ENCODE data around the gene RASSF1.
"Not testable (repeated sequence)": the region's sequence is repeated elsewhere in the genome, so short reads cannot be mapped to it uniquely, and the experiment has no call there.

Gene RASSF1

DNA sequence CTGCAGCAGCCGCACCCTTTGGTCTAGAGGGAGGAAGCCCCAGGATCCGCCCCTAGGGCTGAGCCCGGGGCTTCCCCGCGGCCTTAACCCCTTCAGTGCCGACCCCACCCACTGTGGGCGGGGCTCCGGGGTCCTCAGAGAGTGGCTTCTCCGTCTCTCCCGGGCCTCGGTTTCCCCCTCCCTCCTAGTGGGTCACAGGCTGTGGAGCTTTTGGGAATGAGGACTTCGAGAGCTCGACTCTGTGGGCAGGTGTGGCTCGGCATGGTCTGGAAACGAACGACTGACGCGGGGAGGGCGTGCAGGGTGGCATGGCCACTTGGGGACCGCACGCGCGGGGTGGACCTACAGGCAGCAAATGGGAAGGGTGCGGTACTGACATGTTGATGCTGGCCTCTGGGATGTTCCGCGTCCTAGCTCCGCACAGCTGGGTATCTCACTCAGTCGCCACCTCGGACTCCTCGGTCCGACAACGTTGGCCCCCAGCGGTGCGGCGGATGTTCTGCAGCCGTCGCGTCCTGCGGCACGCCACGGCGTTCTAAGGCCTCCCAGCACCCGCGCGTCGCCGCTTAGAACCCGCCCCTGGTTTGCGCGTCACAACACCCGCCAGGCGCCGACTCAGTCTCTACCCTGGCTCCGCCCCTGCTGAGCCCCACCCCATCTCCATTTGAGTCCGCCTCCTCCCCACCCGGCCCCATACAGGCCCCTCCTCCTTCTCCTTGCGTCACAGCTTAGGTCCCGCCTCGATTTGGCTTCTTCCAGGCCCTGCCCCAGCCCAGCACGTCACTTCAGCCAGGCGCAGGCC, 41.6 kb downstream of the RASSF1 start, which contains the start of the genes HYAL3 and NAA80:
Gene HYAL3, minus strand, starts transcription at position 570 of the 802 bp plus-strand sequence. CDS start 3,803 bp downstream, outside the sequence.
Gene NAA80, minus strand, starts transcription at position 570 of the 802 bp plus-strand sequence. CDS start 1,942 bp downstream, outside the sequence.
- peak; percentile 98 to 99 for DNase-seq

DNA sequence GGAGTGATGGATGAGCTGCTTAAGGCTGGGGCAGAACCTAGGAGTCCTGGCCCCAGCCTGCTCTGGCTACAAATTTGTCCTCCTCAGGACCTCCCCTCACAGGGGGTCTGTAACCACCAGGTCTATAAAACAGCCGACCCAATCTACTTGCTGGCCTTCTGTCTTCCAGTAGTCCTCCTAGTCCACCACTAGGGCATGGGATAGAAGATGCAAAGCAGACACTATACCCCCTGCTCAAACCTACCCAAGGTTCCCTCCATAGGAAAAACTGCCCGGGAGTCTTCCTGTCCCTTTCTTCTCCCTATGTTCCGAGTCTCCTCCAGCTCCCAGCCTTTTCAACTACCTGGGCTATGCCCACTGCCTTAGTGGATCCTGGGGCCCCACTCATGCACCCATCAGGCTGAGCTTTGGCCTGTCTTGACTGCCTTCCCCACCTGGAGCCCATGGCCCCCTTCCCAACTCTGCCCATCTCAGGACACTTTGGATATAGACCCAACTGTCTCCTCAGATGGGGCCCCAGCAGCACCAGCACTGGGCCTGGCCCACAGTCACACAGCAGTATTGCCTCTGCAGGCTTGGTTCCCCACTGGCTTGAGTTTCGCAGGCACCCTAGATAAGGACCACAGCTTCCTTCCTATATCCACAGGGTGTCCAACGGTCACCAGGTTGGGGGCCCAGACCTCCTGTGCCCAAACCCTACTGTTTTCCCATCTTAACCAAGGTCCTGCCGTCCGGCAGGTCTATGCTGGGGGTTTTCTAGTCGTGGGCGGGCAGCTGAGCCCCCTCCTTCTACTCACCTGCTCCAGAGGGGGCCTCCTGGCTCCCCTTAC, 42.5 kb downstream of the RASSF1 start:
- no peak for DNase-seq

DNA sequence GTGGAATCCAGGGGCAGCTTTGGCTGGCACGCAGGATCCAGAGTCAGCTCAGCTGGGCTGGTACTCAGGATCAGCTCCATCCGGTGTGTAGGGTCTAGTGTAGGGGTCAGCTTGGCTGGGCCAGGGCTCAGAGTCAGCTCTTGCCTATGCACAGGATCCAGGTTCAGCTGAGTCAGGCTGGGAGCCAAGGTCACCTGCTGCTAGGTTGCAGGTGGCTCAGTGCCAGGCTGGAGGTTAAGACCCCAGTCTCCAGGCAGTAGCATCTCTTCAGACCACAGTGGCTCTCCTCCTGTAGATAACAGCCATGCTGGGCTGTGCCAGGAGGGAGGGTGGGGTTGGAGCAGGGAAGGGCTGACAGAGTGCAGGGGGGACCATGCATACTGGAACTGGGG, 43.3 kb downstream of the RASSF1 start:
- DNase-seq, result no peak

DNA sequence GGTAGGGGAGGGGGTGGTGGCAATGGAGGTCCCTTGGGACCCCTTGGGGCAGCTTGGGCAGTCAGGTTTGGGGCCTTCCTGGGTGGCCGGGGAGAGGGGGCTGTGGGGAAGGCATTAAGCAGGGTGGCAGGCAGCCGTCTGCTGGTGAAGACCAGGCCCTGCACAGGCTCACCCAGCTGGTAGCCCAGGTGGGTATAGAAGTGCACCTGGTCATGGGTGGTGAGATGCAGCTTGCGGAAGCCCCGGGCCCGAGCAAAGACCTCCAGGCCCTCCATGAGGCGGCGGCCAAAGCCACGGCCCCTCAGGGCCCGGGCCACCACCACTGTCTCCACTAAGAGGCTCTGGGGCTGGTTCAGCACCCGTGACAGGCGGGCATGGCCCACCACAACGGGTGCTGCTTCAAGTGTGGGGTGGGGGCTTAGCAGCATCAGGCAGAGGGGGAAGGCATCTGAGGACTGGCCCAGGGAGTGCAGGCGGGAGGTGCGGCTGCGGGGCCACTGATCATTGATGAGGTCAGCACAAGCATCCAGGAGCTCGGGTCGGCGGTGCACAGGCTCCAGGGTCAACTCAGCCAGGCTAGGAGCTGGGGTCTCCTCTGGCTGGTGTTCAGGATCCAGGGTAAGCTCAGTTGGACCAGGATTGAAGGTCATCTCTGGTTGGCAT, 43.8 kb downstream of the RASSF1 start:
- DNase-seq, result no peak

DNA sequence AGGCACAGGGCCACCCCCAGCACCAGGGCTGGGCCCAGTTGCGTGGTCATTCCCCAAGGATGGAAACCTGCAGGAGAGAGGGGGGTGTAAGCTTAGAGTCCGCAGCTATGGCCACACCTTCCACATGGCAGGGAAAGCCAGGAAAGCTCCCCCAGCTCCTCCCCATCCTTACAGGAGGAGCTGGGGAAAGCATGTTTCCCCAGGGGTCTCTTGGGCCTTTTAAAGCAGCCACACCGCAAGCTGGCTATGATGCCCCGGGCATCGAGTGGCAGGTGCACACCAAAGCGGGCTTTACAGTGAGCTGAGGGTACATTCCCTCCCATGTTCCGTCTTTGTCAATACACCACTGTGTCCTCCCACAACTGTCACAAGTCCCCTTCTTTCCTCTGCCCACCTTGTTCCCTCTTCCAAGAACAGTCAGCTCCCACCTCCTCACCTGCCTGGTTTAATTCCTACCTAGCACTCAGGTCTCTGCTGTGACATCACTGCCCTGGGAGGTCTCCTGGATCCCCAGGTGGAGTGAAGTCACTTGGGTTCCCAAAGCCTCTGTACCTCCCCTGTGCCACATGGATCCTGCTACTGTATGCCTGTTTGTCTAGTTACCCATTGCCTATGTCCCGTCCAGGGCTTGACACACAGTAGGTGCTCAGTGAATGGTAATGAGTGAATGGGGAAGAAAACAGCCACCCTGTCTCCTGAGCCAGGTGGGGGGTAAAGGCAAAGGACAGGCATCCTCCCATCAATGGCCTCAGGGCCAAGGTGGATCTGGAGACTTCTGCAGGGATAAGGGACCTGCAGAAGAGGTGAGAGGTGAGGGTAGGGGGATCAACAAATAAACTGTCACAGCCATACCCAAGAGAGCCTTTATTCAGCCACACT, 44.8 kb downstream of the RASSF1 start:
- DNase-seq, result no peak

DNA sequence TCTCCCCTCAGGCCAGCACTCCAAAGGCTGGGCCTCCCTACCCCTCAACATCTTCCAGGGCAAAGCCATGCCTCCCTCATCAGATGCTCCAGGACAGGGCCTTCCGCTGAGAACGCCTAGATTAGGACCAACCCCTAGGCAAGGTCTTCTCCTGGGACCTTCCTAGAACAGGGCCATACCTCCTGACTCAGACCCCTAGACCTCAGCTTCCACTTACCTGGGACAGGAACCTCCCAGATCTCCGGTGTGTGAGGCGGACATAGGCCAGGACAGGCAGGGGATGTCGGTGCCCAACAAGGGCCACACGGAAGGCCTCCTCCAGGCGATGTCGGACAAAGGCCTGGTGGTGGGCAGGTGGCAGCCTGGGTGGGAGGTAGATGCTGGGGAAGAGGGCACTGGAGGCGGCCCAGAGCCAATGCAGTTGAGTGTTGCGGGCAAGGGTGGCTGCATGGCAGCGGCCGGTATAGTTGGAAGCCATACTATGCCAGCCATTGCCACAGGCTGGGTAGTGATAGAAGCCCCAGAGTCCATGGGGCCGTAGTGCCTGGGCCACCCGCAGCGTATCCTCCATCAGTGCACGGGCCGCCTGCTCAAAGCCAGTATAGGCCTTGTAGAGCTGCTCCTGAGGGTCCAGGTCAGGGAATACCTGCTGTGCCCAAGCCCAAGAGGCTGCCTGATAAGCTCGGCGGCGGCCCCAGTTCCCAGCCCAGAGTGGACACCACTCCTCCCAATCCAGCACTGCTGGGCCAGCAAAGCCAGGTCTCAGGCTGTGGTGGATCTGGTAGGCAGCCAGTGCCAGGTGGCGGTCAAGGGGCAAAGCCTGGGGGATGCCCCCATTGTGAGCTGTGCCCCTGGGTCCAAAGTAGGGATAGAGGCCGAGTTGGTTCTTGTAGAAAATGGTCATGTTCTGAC, 45.9 kb downstream of the RASSF1 start:
- DNase-seq, result no peak

DNA sequence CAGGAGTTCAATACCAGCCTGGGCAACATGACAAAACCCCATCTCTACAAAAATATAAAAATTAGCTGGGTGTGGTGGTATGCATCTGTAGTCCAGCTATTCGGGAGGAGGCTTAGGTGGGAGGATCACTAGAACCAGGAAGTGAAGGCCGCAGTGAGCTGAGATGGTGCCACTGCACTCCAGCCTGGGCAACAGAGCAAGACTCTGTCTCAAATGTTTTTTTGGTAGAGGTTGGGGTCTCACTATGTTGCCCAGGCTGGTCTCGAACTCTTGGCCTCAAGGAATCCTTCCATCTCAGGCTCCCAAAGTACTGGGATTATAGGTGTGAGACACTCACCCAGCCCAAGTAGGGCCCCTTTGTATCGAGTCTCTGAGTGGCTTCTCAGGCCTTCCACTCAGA, 46.5 kb downstream of the RASSF1 start:
- no peak for DNase-seq

DNA sequence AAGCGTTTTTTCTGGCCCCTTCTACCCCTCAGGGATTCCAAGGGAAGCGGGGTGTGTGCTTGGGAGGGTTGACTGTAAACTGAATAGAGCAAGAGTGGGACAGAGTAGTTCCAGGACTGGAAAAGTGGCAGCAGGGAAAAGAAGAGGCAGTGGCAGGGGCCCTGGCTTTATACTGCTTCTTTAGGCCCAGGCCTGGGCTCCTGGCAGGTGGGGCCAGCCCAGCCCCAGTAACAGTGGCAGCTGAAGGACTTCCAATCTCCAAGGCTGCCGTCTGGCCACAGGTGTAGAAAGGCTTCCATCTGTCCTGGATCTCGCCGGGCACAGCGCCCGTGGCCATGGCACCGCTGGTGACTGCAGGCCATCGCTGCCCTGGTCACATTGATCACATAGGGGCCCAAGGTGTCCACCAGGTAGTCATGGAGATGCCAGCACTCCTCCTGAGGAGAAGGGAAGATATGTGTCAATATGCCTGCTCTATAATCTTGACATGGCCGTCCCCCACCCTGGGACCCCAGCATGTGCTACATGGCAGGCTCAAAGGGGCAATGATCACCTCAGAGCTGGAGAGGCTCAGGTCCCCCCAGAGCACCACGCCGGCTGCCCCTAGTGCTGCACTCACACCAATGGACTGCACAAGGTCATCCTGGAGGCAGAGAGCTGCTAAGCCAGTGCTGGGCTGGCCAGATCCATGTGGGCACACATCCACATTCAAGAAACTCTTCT, 47.4 kb downstream of the RASSF1 start:
- DNase-seq, result no peak

DNA sequence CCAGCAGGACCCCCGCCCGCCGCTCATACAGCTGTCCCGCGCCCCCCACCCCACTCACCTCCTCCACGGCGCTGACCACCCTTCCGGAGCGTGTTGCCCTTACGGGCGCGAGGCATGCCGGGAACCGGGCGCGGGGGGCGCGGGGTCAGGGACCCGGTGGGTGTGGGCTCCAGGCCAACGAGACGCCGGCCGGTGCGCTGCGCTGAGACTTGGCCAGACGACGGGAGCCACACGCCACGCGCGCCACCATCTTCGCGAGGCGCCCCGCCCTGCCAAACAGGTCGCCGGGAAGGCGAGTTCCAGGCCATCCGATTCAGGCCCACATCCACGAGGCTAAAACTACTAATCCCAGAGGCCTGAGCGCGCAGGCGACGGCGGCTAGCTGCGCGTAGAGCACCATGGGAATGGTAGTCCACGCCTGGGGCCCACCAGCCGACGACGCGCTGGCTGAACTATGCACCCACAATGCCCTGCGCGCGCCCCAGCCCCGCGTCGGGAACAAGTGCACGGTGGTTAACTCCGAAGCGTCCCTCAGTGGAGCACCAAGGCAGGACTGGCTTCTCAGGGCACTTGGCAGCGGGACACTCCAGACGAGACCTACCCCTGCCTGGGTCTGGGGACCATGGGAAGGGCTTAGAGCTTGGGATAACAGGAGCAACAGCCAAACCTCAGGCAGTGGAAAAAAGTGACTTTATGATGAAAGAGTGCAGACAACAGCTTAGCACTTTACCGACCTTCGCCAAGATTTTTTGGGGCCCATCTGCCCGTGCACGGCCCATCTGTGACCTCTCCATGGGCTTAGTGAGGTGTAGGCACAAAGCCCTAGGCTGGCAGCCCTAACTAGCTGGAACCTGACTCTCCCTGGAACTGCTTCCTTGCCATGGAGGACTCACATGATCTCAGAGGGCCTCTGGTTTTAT, 48.2 kb downstream of the RASSF1 start, which contains the start of gene IFRD2:
Gene IFRD2, minus strand, starts transcription at position 271 of the 920 bp plus-strand sequence. Its CDS starts 155 bp downstream, at position 116.
- DNase-seq, result peak; percentile 70 to 91

DNA sequence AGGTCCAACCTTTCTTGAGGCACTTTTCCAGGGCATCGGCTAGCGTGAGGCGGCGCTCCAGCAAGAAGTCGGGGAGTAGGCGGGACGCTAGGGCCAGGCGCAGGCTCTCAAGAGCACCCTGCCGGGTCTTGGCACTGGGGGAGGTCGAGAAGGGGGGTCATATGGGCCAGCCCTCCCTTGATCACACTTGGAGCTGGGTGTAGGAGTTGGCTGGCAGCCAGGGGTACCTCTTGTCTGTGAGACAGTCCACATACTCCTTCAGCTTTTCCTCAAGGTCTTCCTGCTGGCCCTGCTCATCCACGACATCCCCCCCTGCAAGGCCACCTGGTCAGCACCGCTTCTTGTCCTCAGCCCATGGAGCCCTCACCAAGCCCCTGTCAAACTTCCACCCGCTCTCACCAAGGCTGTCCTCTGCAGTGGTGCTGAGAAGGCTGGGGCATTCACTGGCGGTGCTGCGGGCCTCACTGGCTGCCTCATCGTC, 50.4 kb downstream of the RASSF1 start:
- no peak for DNase-seq

DNA sequence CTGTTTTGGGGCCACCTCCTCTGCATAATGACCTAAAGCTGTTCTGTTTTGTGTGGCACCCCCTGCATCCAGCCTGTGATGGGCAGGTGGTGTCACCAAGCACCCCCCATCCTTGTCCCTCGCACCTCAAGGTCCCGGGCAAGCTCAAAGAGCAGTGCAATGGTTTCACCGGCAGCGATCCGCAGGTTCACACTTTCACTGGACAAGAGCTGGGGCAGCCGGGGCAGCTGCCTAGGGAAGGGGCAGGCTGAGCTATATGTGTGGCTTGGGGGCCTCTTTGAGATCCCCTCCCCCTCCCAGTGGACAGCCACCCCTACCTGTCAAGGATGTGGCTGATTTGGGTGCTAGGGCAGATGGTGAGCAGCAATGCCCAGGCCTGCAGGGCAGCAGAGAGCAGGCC, 51.5 kb downstream of the RASSF1 start:
- no peak for DNase-seq

DNA sequence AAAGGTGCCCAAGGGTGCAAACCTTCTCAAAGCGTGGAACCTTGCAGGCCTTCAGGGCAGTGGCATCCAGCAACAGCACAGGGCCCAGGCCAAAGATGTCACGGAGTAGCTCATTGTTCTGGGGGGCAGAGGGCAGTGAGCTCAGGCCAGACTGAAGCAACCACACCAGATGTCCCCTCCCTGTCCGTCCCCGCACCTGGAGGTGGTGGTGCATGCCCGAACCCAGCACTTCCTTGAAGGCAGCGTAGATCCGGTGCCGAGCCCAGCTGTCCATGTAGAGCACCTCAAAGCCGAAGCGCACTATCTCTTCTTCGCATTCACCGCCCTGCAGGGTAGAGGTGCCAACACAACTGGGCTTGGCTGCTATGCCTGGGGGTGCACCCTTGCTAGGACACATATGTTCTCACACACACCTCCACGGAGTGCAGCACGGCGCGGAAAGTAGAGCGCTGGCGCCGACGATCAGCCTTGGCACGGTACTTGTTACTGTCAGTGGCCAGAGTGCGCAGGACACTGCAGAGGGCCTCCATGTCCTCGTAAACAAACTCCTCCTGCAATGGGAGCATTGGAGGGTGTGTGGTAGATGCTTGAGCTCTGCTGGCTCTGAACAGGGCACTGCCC, 52.1 kb downstream of the RASSF1 start:
- no peak for DNase-seq

DNA sequence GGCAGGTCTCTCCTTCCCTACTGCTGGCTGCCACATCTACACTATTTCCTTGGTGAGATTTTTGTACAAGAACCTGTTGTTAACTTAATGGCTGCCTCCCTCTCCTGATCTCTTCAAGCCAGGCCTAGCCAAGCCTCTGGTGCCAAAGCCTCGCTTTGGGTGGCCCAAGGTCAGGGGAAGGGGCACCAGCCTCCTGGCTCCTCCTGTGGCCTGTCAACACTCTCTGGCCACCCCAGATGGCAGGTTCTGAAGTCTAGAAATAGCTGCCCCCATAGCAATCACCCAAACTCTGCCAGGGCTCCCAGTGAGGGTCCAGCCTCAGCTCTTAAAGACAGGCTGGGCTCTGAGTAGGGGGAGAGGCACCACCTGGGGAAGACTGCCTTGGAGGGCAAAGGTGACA, 53.4 kb downstream of the RASSF1 start:
- DNase-seq, result no peak

DNA sequence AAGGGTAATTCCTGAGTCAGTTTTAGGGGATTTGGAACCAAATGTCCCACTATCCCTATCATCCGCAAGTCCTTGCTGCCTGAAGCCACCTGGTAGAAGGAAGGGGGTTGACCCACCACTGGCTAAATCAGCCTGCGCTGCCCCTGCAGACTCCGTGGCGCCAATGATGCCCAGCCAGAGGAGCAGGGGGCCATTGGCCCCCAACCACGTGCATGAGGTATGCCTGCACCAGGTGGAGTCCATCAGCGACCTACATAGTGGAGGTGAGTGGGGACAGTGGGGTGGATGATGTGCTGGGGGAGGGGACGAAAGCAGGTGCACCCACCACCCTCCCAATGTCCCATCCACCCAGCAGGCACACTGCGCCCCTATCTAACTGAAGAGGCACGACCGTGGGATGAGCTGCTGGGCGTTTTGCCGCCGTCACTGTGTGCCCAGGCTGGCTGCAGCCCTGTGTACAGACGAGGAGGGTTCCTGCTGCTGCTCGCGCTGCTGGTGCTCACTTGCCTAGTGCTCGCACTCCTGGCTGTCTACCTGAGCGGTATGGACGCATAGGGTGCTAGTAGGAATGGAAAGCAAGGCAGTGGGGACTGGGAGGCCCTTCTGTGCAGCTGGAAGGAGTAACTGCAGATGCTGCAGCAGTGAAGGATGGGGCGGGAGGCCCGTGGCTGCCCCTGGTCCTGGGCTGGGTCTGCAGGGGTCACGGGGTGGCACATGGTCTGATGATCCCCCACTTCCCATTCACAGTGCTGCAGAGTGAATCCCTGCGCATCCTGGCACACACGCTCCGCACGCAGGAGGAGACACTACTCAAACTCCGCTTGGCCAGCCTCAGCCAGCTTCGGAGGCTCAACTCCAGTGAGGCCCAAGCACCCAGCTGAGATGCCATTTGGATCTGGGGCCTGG, 54.1 kb downstream of the RASSF1 start:
- no peak for DNase-seq

DNA sequence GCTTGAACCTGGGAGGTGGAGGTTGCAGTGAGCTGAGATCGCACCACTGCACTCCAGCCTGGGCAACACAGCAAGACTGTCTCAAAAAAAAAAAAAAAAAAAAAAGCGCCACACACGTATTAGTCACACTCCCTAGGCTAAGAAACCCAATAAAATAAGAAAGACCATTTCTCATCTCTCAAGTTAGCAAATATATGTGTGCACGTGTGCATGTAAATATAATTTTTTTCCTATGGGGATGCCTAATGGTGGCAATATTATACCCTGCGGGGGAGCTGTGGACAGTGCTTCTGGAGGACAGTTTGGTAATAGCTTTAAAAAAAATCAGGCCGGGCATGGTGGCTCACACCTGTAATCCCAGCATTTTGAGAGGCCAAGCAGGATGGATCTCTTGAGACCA, 56.5 kb downstream of the RASSF1 start:
- not testable (repeated sequence) for DNase-seq
